HG03439 (cell line): ENCODE data around the gene ZNF764.
"Not testable (repeated sequence)": the region's sequence is repeated elsewhere in the genome, so short reads cannot be mapped to it uniquely, and the experiment has no call there.

Experiments
- ATAC-seq: cut with Tn5 transposase; IDR thresholded peaks from one replicate; pipeline ENCODE4 v1.9.1; 2021; ENCODE audit warnings: mild to moderate bottlenecking, moderate library complexity; ENCODE audit not compliant: unreplicated experiment

ZNF764 gene

GRCh38 chr16:30528799-30529457 lies 29.2 kb downstream of the ZNF764 start:
- no peak for ATAC-seq

GRCh38 chr16:30527635-30528178 lies 30.5 kb downstream of the ZNF764 start:
- ATAC-seq: no peak

- ATAC-seq: peak; percentile 80
Measured at GRCh38 chr16:30526823-30527634, 31.1 kb downstream of the ZNF764 start.

- peak; percentile 32 for ATAC-seq
Measured at GRCh38 chr16:30526137-30526822, 31.9 kb downstream of the ZNF764 start, which contains the start of gene ZNF768. Gene ZNF768 (minus strand): TSS chr16:30526566. CDS start chr16:30526413, 153 bp downstream.

- ATAC-seq: no peak
Measured at GRCh38 chr16:30525844-30526136, 32.4 kb downstream of the ZNF764 start.

GRCh38 chr16:30524575-30525568 lies 33.3 kb downstream of the ZNF764 start:
- ATAC-seq: no peak

GRCh38 chr16:30523768-30524574 lies 34.2 kb downstream of the ZNF764 start:
- no peak for ATAC-seq

GRCh38 chr16:30522702-30523463 lies 35.3 kb downstream of the ZNF764 start:
- ATAC-seq: not testable (repeated sequence)

- no peak for ATAC-seq
Measured at GRCh38 chr16:30521873-30522641, 36.1 kb downstream of the ZNF764 start.

GRCh38 chr16:30521476-30521872 lies 36.7 kb downstream of the ZNF764 start:
- no peak for ATAC-seq

- no peak for ATAC-seq
Measured at GRCh38 chr16:30519120-30520049, 38.8 kb downstream of the ZNF764 start.

GRCh38 chr16:30518552-30518951 lies 39.6 kb downstream of the ZNF764 start:
- no peak for ATAC-seq

- no peak for ATAC-seq
Measured at GRCh38 chr16:30515275-30515674, 42.9 kb downstream of the ZNF764 start.

- no peak for ATAC-seq
Measured at GRCh38 chr16:30511509-30511908, 46.7 kb downstream of the ZNF764 start.

GRCh38 chr16:30510376-30510938 lies 47.7 kb downstream of the ZNF764 start:
- ATAC-seq: no peak

GRCh38 chr16:30509081-30509765 lies 49.0 kb downstream of the ZNF764 start:
- ATAC-seq: no peak
